Measurements from ENCODE around the gene MAGI2. TPM values are rescaled to one million over a fixed set of nuclear protein-coding genes. Genes with fewer than 3 reads are reported as not detected.

Gene MAGI2
- total and polyA plus RNA-seq, 2 of the 13 experiments (the other 11 are each of a cell fraction or from before 2014, with no cell fraction given) = 1.5 to 3.8 TPM

- TF ChIP-seq KMT2B (CRISPR knock-in tag; IDR thresholded peaks at IDR 0.05) (no peak), LCORL (IDR thresholded peaks at IDR 0.05) (no peak), LCORL (CRISPR knock-in tag; IDR thresholded peaks at IDR 0.05) (no peak), KDM4B (CRISPR knock-in tag; IDR thresholded peaks at IDR 0.05) (no peak), ZBTB34 (CRISPR knock-in tag; IDR thresholded peaks at IDR 0.05) (no peak), FOXP4 (CRISPR knock-in tag; IDR thresholded peaks at IDR 0.05) (no peak), EZH2 (conservative IDR thresholded peaks at IDR 0.05; ENCODE audit: low read depth, low read length) (no peak), ZNF737 (CRISPR knock-in tag; IDR thresholded peaks at IDR 0.05; ENCODE audit: borderline replicate concordance) (no peak), PHF8 (CRISPR knock-in tag; IDR thresholded peaks at IDR 0.05) (no peak), RNF219 (CRISPR knock-in tag; IDR thresholded peaks at IDR 0.05) (no peak), ZBTB14 (CRISPR knock-in tag; IDR thresholded peaks at IDR 0.05) (no peak), ZNF670 (CRISPR knock-in tag; IDR thresholded peaks at IDR 0.05; ENCODE audit: borderline replicate concordance) (no peak), CC2D1A (CRISPR knock-in tag; IDR thresholded peaks at IDR 0.05) (no peak), MED13 (CRISPR knock-in tag; IDR thresholded peaks at IDR 0.05) (no peak)
These were observed 278.1 kb downstream of the MAGI2 start (continued) for GRCh38 chr7:79175374-79175773.
